AG04450 (cell line): ENCODE results near the gene TBL1XR1. TPM values are rescaled to one million over a fixed set of nuclear protein-coding genes. Genes with fewer than 3 reads are reported as not detected.
"Not testable (repeated sequence)": the region's sequence is repeated elsewhere in the genome, so short reads cannot be mapped to it uniquely, and the experiment has no call there.

Experiments used
- CTCF ChIA-PET: fragments of 300-600, 350-600 bp; formaldehyde crosslinking; extraction: SDS; loops from one replicate; lab custom pipeline; 2022; ENCODE audit warnings: antibody characterized with exemption, inconsistent platforms; lab: Charles Lee
- POLR2A ChIA-PET: fragments of 350-600 bp; formaldehyde crosslinking; extraction: SDS; loops from one replicate; lab custom pipeline; 2021; ENCODE audit warnings: antibody characterized with exemption, inconsistent platforms; lab: Yijun Ruan, JAX
- DNase-seq: peaks from one replicate; pipeline ENCODE4 v3.0.0-alpha.2; 2011; ENCODE audit warnings: low read depth, low spot score
- H3K27ac ChIP-seq: one replicate; pipeline ENCODE4 v1.5.1; 2012; ENCODE audit warnings: low read depth, low read length, control low read depth
- H3K27me3 ChIP-seq: one replicate; pipeline ENCODE4 v1.6.0; 2012; ENCODE audit warnings: low read length; ENCODE audit not compliant: control insufficient read depth, insufficient read depth
- H3K4me3 ChIP-seq: 2 replicates; pipeline ENCODE4 v1.5.1; 2011; ENCODE audit warnings: mild to moderate bottlenecking, low read depth, low read length, control low read depth
- H3K9me3 ChIP-seq: 2 replicates; pipeline ENCODE4 v1.5.1; 2012; ENCODE audit warnings: low read length; ENCODE audit not compliant: control insufficient read depth, insufficient read depth
- polyA plus RNA-seq: library from polyadenylated mRNA; depleted of rRNA; stranded (reverse); fragments of >200 nt; gene quantifications from 2 replicates; pipeline ENCODE4 v1.2.3, GENCODE V29; 2011
- TF ChIP-seq, protein P1 (sequence below): IDR thresholded peaks from 2 replicates; pipeline ENCODE4 v1.5.1; 2011; ENCODE audit warnings: low read depth, low read length, control low read depth, inconsistent platforms

TBL1XR1 gene
- polyA plus RNA-seq, 1 experiment, result 207 TPM

GRCh38 chr3:177203689-177204395 lies 6.6 kb upstream of the TBL1XR1 start:
- no peak overlapping the region for H3K27ac ChIP-seq
- H3K9me3 ChIP-seq, result peaks cover 10% of the 10 kb centered on the region
- DNase-seq, result no peak
- POLR2A ChIA-PET, result no interaction called here
- CTCF ChIA-PET, result no interaction called here
- TF ChIP-seq, protein P1, sequence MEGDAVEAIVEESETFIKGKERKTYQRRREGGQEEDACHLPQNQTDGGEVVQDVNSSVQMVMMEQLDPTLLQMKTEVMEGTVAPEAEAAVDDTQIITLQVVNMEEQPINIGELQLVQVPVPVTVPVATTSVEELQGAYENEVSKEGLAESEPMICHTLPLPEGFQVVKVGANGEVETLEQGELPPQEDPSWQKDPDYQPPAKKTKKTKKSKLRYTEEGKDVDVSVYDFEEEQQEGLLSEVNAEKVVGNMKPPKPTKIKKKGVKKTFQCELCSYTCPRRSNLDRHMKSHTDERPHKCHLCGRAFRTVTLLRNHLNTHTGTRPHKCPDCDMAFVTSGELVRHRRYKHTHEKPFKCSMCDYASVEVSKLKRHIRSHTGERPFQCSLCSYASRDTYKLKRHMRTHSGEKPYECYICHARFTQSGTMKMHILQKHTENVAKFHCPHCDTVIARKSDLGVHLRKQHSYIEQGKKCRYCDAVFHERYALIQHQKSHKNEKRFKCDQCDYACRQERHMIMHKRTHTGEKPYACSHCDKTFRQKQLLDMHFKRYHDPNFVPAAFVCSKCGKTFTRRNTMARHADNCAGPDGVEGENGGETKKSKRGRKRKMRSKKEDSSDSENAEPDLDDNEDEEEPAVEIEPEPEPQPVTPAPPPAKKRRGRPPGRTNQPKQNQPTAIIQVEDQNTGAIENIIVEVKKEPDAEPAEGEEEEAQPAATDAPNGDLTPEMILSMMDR, result no peak
- H3K4me3 ChIP-seq, result no peak overlapping the region
- no peaks in the 10 kb centered on the region for H3K27me3 ChIP-seq

DNA sequence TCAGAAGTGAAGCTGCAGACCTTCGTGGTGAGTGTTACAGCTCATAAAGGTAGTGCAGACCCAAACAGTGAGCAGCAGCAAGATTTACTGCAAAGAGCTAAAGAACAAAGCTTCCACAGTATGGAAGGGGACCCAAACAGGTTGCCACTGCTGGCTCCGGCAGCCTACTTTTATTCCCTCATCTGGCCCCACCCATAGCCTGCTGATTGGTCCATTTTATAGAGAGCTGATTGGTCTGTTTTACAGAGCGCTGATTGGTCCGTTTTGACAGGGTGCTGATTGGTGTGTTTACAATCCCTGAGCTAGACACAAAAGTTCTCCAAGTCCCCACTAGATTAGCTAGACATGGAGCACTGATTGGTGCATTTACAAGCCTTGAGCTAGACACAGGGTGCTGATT lies 5.7 kb upstream of the TBL1XR1 start:
- DNase-seq, H3K9me3 ChIP-seq, CTCF ChIA-PET, H3K4me3 ChIP-seq, H3K27ac ChIP-seq, H3K27me3 ChIP-seq, POLR2A ChIA-PET: not testable (repeated sequence)

GRCh38 chr3:177201700-177202397 lies 4.6 kb upstream of the TBL1XR1 start:
- H3K4me3 ChIP-seq, result no peak overlapping the region
- H3K27me3 ChIP-seq, result no peaks in the 10 kb centered on the region
- peaks cover 10% of the 10 kb centered on the region for H3K9me3 ChIP-seq
- H3K27ac ChIP-seq, result no peak overlapping the region
- POLR2A ChIA-PET, result no interaction called here
- peak; percentile 8 for DNase-seq
- CTCF ChIA-PET, result interaction anchor here (0.6 to 0.8 kb wide), 3 partner anchors 50 to 406 kb away, joined by 3 read pairs; no protein-coding TSS in a partner anchor
- TF ChIP-seq, protein P1, result no peak

DNA sequence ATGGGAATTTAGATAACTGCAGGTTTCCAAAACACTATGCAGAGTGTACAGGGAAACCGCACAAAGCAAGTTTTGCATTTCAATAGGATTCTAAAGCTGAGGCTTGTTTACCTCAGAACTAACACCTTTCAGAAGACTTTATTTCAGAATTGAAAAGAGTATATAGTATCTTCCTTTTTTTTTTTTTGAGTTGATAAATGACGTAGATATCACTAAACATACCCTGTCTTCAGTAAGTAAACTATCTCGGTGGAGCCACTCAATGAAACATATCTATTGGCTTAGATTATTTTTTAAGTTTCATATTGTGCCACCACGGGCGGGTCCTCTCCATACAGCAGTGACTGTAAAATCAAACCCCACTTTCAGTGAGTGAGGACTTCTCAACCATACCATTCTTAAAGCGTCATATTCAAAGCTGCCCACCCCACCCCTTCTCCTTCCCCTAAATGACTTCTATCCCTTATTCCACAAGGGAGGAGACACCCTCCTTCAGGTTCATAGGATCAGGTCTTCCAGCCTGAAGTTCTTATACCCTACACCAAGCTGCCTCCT lies 2.0 kb upstream of the TBL1XR1 start:
- ChIA-PET POLR2A (no interaction called here), CTCF (interaction anchor here (1.4 kb wide), 1 partner anchor 1186 kb away, joined by 6 read pairs; no protein-coding TSS in a partner anchor)
- TF ChIP-seq, protein P1, result no peak
- Histone ChIP-seq H3K27ac (no peak overlapping the region), H3K4me3 (no peak overlapping the region), H3K9me3 (peaks cover 8% of the 10 kb centered on the region), H3K27me3 (no peaks in the 10 kb centered on the region)
- DNase-seq, result no peak

DNA sequence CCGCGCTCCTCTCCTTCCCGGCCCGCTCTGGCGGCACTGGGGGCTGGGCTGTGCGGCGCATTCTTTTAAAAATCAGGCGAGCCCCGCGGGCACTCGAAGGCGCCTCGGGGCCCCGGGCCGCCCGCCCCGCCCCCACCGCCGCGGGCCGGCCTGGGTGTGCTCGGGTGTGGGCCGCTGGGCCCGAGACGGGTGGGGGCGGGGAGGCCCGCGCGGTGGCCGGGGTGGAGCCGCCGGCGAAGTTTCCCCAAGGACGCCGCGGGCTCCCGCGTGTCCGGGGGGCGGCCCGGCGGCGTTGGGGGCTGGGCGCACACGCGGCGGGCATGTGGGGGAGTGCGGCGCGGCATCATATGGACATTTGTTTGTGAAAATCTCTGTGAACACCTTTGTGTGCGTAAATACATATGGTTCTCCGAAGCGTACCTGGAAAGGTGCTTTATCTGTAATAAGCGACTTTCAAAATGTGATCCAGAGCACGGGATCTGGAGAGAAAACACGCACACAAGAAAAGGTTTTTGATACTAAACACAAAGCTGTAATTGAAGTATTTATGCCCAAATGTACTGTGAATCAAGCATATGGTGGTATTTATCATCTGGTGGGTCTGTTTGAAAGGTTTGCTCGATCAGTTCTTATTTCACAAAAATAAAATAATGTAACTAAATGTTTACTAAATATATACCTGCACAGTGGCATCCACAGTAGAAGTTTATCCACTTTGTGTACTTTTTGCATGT lies 612 bp upstream of the TBL1XR1 start:
- no peak for DNase-seq
- Histone ChIP-seq H3K27me3 (no peaks in the 10 kb centered on the region), H3K4me3 (peak overlapping the region; percentile 55), H3K9me3 (no peaks in the 10 kb centered on the region; the same call in 1 of the 2 replicates), H3K27ac (no peak overlapping the region)
- TF ChIP-seq, protein P1, result no peak
- CTCF ChIA-PET, result interaction anchor here (0.5 to 1.4 kb wide), 2 partner anchors 162 to 1187 kb away, joined by 6 read pairs; no protein-coding TSS in a partner anchor
- POLR2A ChIA-PET, result interaction anchor here (0.7 to 1.8 kb wide), 3 partner anchors 158 to 162 kb away, joined by 3 to 32 read pairs (median 3); no protein-coding TSS in a partner anchor
